H9 (cell line): ENCODE results near the gene LHX4. TPM values are rescaled to one million over a fixed set of nuclear protein-coding genes. Genes with fewer than 3 reads are reported as not detected.
A peak's percentile ranks its signal among the peaks of the same experiment; 100 is the strongest.

ENCODE experiments used
- DNase-seq: peaks from one replicate; pipeline ENCODE4 v3.0.0-alpha.2; 2017
- H2AFZ ChIP-seq: one replicate; pipeline ENCODE4 v1.6.1; 2013; ENCODE audit warnings: mild to moderate bottlenecking, low read length, control low read depth, moderate library complexity
- H2AK5ac ChIP-seq: 2 replicates; pipeline ENCODE4 v1.6.1; 2013; ENCODE audit warnings: low read length, control low read depth, mixed read lengths; ENCODE audit not compliant: insufficient read length
- H2BK120ac ChIP-seq: one replicate; pipeline ENCODE4 v1.6.1; 2013; ENCODE audit warnings: low read depth, mild to moderate bottlenecking, low read length, control low read depth, inconsistent platforms; ENCODE audit not compliant: poor library complexity, severe bottlenecking
- H2BK12ac ChIP-seq: 2 replicates; pipeline ENCODE4 v1.6.1; 2013; ENCODE audit warnings: low read length, control low read depth, mixed read lengths, low read depth; ENCODE audit not compliant: insufficient read length
- H2BK15ac ChIP-seq: 2 replicates; pipeline ENCODE4 v1.6.1; 2013; ENCODE audit warnings: low read depth, low read length, control low read depth
- H2BK20ac ChIP-seq: one replicate; pipeline ENCODE4 v1.6.1; 2013; ENCODE audit warnings: low read depth, mild to moderate bottlenecking, low read length, control low read depth, inconsistent platforms; ENCODE audit not compliant: poor library complexity, severe bottlenecking
- H2BK5ac ChIP-seq: 2 replicates; pipeline ENCODE4 v1.6.1; 2013; ENCODE audit warnings: low read length, control low read depth, mixed read lengths; ENCODE audit not compliant: insufficient read length
- H3K14ac ChIP-seq: 2 replicates; pipeline ENCODE4 v1.6.1; 2013; ENCODE audit warnings: low read length, control low read depth; ENCODE audit not compliant: insufficient read depth
- H3K18ac ChIP-seq: 2 replicates; pipeline ENCODE4 v1.6.1; 2013; ENCODE audit warnings: low read depth, mild to moderate bottlenecking, mixed read lengths, low read length, control low read depth; ENCODE audit not compliant: insufficient read length
- H3K23ac ChIP-seq: 2 replicates; pipeline ENCODE4 v1.6.1; 2013; ENCODE audit warnings: low read length, control low read depth, mixed read lengths, low read depth; ENCODE audit not compliant: insufficient read length
- H3K23me2 ChIP-seq: 2 replicates; pipeline ENCODE4 v1.6.1; 2013; ENCODE audit warnings: low read depth, mild to moderate bottlenecking, mixed read lengths, low read length, control low read depth; ENCODE audit not compliant: insufficient read length, poor library complexity, severe bottlenecking
- H3K27ac ChIP-seq: 2 replicates; pipeline ENCODE4 v1.5.1; 2013; ENCODE audit warnings: low read length, control low read depth, mixed read lengths, low read depth; ENCODE audit not compliant: insufficient read length
- H3K27me3 ChIP-seq: 2 replicates; pipeline ENCODE4 v1.6.1; 2013; ENCODE audit warnings: low read length, control low read depth, inconsistent platforms; ENCODE audit not compliant: insufficient read depth
- H3K4ac ChIP-seq: 2 replicates; pipeline ENCODE4 v1.6.1; 2013; ENCODE audit warnings: low read depth, mild to moderate bottlenecking, control low read depth, inconsistent platforms, low read length, moderate library complexity
- H3K4me1 ChIP-seq: 2 replicates; pipeline ENCODE4 v1.6.1; 2013; ENCODE audit warnings: low read length, control low read depth, inconsistent platforms; ENCODE audit not compliant: insufficient read depth
- H3K4me2 ChIP-seq: 2 replicates; pipeline ENCODE4 v1.6.1; 2013; ENCODE audit warnings: low read length, control low read depth, mixed read lengths; ENCODE audit not compliant: insufficient read length, insufficient read depth
- H3K56ac ChIP-seq: 2 replicates; pipeline ENCODE4 v1.6.1; 2013; ENCODE audit warnings: low read depth, mild to moderate bottlenecking, mixed read lengths, low read length, control low read depth; ENCODE audit not compliant: insufficient read length
- H3K79me1 ChIP-seq: 2 replicates; pipeline ENCODE4 v1.6.1; 2013; ENCODE audit warnings: low read depth, mild to moderate bottlenecking, moderate library complexity, low read length, control low read depth, inconsistent platforms; ENCODE audit not compliant: insufficient read depth, poor library complexity, severe bottlenecking
- H3K79me2 ChIP-seq: 2 replicates; pipeline ENCODE4 v1.6.1; 2013; ENCODE audit warnings: low read length, control low read depth, inconsistent platforms; ENCODE audit not compliant: insufficient read depth
- H3K9ac ChIP-seq: 2 replicates; pipeline ENCODE4 v1.6.1; 2013; ENCODE audit warnings: low read length, control low read depth, mixed read lengths; ENCODE audit not compliant: insufficient read length; ENCODE audit errors: extremely low read depth
- H3K9me3 ChIP-seq: one replicate; pipeline ENCODE4 v1.6.1; 2013; ENCODE audit warnings: low read depth, low read length, inconsistent platforms; ENCODE audit not compliant: control insufficient read depth
- H3T11ph ChIP-seq: one replicate; pipeline ENCODE4 v1.6.1; 2013; ENCODE audit warnings: mild to moderate bottlenecking, low read length, control low read depth, inconsistent platforms
- H4K20me1 ChIP-seq: one replicate; pipeline ENCODE4 v1.6.1; 2013; ENCODE audit not compliant: control insufficient read depth, insufficient read length, insufficient read depth
- H4K5ac ChIP-seq: 2 replicates; pipeline ENCODE4 v1.6.1; 2013; ENCODE audit warnings: low read depth, mild to moderate bottlenecking, mixed read lengths, low read length, control low read depth; ENCODE audit not compliant: insufficient read length
- H4K8ac ChIP-seq: replicated peaks from 2 replicates; pipeline ENCODE4 v1.6.1; 2013; ENCODE audit warnings: low read length, control low read depth, mixed read lengths, low read depth; ENCODE audit not compliant: insufficient read length
- H4K91ac ChIP-seq: 2 replicates; pipeline ENCODE4 v1.6.1; 2013; ENCODE audit warnings: low read depth, mild to moderate bottlenecking, moderate library complexity, mixed read lengths, low read length, control low read depth; ENCODE audit not compliant: insufficient read length
- H3K27ac Mint-ChIP-seq, 3 experiments: 2 replicates in 2 of 3; 3 replicates in 1 of 3; pipeline ENCODE4 v1.8.0; 2020 to 2021; ENCODE audit warnings: mixed read lengths in 3 of 3, mild to moderate bottlenecking in 1 of 3, moderate library complexity in 1 of 3
- H3K27me3 Mint-ChIP-seq: 2 replicates; pipeline ENCODE4 v1.8.0; 2021; ENCODE audit warnings: low read depth, mild to moderate bottlenecking, moderate library complexity, mixed read lengths
- H3K36me3 Mint-ChIP-seq, 3 experiments: 2 replicates in 2 of 3; 3 replicates in 1 of 3; pipeline ENCODE4 v1.8.0; 2020 to 2021; ENCODE audit warnings: low read depth in 3 of 3, mixed read lengths in 3 of 3; ENCODE audit not compliant: insufficient read depth in 1 of 3
- H3K4me1 Mint-ChIP-seq, 2 experiments: 2 replicates each; pipeline ENCODE4 v1.8.0; 2020; ENCODE audit warnings: mixed read lengths in 2 of 2
- H3K4me3 Mint-ChIP-seq, 2 experiments: 2 replicates in 1 of 2; 3 replicates in 1 of 2; pipeline ENCODE4 v1.8.0; 2020 to 2021; ENCODE audit warnings: mild to moderate bottlenecking in 2 of 2, mixed read lengths in 2 of 2, moderate library complexity in 1 of 2
- H3K9me3 Mint-ChIP-seq, 2 experiments: 2 replicates in 1 of 2; 3 replicates in 1 of 2; pipeline ENCODE4 v1.8.0; 2020; ENCODE audit warnings: mild to moderate bottlenecking in 2 of 2, mixed read lengths in 2 of 2, moderate library complexity in 1 of 2
- CTCF ChIP-seq: fragments of 200-600 bp; sonication (generic); conservative IDR thresholded peaks from 3 replicates; pipeline ENCODE4 v1.8.0; 2021; ENCODE audit warnings: antibody characterized with exemption, mild to moderate bottlenecking
- WGBS: extraction: QIAGEN DNeasy Blood & Tissue Kit; methylation state at CpG from one replicate; pipeline ENCODE4 v1.1.7; 2013; ENCODE audit warnings: missing lambda C conversion rate, low lambda C conversion rate, mixed read lengths; ENCODE audit not compliant: insufficient read length; ENCODE audit errors: extremely low coverage; 5-methylcytosine and 5-hydroxymethylcytosine counted together
- total RNA-seq: library from RNA; stranded (reverse); gene quantifications from 2 replicates; pipeline ENCODE4 v1.2.1, GENCODE V29; 2021

The LHX4 gene
- total RNA-seq, 1 experiment from 2014 or later: 1.9 TPM

DNA sequence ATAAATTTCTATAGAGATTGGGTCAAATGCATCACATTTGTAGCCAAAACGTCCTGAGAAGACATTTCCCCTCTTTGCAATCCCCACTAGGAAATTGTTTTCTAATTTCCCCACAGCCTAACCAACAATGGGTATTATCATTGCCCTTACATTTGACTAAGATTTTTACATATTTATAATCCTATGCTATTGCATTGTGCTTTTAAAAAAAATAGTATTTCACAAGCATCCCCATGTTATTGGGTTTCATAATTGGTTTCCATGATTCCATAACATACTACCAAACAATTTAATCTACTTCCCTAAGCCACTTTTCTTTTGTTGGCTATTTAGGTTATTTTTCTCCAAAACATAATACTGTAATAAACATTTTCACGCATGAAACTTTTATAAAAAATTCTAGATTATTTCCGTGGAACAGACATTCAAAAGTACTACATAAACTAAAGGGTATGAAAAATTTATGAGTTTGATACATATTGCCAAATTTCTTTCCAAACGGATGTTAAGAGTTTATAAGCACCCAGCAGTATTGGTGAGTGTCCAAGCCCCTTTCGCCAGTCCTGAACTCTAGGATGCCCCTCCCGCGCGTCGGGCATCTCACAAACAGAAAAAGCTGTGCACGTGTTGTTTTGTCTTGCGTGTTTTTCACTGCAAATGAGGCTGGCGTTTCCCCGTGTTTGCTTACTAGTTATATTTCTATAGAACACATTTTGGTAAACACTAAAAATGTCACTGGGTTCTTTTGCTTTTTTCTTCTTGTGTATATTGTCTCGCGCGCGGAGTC, 2.0 kb upstream of the LHX4 start:
- Mint-ChIP-seq H3K27ac (no peak overlapping the region), H3K36me3 (peaks cover 0 to 2% (median 0%) of the 10 kb centered on the region in 3 experiments; a peak in 1 of 7 replicates), H3K9me3 (peaks cover 3 to 5% of the 10 kb centered on the region in 2 experiments; a peak in 3 of 5 replicates), H3K27me3 (peaks cover 93% of the 10 kb centered on the region), H3K4me1 (peaks cover 19 to 32% of the 10 kb centered on the region in 2 experiments), H3K4me3 (peak overlapping the region in 1 of 2 experiments; percentile 83; a peak in 4 of 5 replicates)
- no peaks in the 10 kb centered on the region for H3K79me2 ChIP-seq
- H2BK20ac ChIP-seq: no peak overlapping the region
- H4K20me1 ChIP-seq: no peaks in the 10 kb centered on the region
- H3K9me3 ChIP-seq: no peaks in the 10 kb centered on the region
- peak overlapping the region; percentile 76 for H3K4me2 ChIP-seq
- peaks cover 12% of the 10 kb centered on the region; the same call in 1 of the 2 replicates for H3K4me1 ChIP-seq
- no peak overlapping the region for H2BK5ac ChIP-seq
- no peak overlapping the region for H2BK15ac ChIP-seq
- no peak overlapping the region for H3K27ac ChIP-seq
- H4K8ac ChIP-seq: no peak overlapping the region
- H3T11ph ChIP-seq: no peak overlapping the region
- WGBS: no CpG with 5 or more reads among the region's 17 CpGs
- peaks cover 19% of the 10 kb centered on the region for H3K23me2 ChIP-seq
- no peak overlapping the region for H3K9ac ChIP-seq
- H2AFZ ChIP-seq: no peak overlapping the region
- H2AK5ac ChIP-seq: no peak overlapping the region
- H3K4ac ChIP-seq: no peak overlapping the region
- TF ChIP-seq CTCF: no peak
- no peak overlapping the region for H4K5ac ChIP-seq
- no peak overlapping the region for H4K91ac ChIP-seq
- no peak overlapping the region for H3K23ac ChIP-seq
- H3K14ac ChIP-seq: no peak overlapping the region
- H3K27me3 ChIP-seq: peaks cover 39% of the 10 kb centered on the region
- H3K18ac ChIP-seq: no peak overlapping the region
- no peak overlapping the region for H2BK12ac ChIP-seq
- H2BK120ac ChIP-seq: no peak overlapping the region
- DNase-seq: no peak
- no peak overlapping the region for H3K56ac ChIP-seq
- no peaks in the 10 kb centered on the region for H3K79me1 ChIP-seq
